Measurements from ENCODE around the gene MYBPC2. TPM values are rescaled to one million over a fixed set of nuclear protein-coding genes. Genes with fewer than 3 reads are reported as not detected.

The MYBPC2 gene
- total RNA-seq, 1 donor, result not detected

DNA sequence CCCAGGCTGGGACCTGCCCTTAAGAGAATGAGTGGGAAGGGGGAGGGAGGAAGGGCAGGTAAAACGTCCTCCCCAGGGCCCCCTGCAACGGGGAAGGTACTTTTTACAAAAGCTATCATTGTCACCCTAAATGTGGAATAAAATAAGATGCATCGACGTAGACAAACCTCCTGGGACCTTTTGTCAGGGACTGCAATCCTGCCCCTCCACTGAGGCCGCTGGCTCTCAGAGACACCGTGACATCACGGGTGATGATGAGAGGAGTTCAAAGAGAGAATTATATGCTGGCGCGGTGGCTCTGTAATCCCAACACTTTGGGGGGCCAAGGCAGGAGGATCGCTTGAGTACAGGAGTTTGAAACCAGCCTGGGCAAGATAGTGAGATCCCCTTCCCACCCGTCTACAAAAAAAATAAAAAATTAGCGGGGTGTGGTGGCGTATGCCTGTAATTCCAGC, 1.8 kb upstream of the MYBPC2 start:
- peak overlapping the region; percentile 69 for H3K4me3 ChIP-seq (ENCODE audit: low read depth, low read length)
- no peak for DNase-seq (ENCODE audit: low read depth)
- TF ChIP-seq, protein P1, sequence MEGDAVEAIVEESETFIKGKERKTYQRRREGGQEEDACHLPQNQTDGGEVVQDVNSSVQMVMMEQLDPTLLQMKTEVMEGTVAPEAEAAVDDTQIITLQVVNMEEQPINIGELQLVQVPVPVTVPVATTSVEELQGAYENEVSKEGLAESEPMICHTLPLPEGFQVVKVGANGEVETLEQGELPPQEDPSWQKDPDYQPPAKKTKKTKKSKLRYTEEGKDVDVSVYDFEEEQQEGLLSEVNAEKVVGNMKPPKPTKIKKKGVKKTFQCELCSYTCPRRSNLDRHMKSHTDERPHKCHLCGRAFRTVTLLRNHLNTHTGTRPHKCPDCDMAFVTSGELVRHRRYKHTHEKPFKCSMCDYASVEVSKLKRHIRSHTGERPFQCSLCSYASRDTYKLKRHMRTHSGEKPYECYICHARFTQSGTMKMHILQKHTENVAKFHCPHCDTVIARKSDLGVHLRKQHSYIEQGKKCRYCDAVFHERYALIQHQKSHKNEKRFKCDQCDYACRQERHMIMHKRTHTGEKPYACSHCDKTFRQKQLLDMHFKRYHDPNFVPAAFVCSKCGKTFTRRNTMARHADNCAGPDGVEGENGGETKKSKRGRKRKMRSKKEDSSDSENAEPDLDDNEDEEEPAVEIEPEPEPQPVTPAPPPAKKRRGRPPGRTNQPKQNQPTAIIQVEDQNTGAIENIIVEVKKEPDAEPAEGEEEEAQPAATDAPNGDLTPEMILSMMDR (IDR thresholded peaks at IDR 0.05; ENCODE audit: insufficient read depth, low read length), result no peak

DNA sequence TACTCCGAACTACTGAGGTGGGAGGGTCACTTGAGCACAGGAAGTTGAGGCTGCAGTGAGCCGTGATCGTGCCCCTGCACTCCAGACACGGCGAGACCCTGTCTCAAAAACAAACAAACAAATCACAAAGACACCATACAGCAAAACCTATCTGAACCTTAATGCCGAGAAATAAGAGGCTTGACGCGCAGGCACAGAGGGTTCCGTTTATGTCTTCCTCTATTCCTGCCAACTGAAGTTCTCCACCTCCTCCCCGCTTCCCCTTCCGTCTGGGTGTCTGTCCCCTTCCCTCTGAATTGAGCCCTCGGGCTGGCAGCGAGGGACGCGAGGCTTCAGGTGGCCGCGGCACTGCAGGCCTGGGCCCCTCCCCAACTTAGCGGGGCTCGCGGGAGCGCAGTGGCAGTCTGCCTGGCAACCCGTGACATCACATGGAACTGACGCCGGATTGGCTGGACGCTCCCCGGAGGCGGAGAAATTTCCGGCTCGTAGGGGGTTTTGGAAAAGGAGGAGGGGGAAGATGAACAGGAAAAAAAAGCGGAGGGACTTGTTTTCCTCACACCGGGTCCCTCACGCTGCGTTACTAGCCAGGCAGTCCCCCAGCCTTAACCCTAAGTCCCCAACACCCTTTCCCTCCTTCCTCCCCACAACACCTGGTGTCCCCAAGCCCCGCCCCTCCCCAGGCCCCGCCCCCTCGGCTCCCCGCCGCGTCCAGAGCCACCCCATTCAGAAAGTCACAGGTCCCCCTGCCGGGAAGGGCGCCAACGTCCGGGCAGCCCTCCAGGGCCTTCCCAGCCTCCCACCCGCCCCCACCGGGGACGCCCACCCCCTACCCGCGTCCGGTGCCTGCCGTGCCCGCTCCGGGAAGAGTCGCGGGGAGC, 1.1 kb upstream of the MYBPC2 start:
- TF ChIP-seq, protein P1 (IDR thresholded peaks at IDR 0.05; ENCODE audit: insufficient read depth, low read length), result no peak
- peak overlapping the region; percentile 69 for H3K4me3 ChIP-seq (ENCODE audit: low read depth, low read length)
- DNase-seq (ENCODE audit: low read depth), result peak; percentile 67

DNA sequence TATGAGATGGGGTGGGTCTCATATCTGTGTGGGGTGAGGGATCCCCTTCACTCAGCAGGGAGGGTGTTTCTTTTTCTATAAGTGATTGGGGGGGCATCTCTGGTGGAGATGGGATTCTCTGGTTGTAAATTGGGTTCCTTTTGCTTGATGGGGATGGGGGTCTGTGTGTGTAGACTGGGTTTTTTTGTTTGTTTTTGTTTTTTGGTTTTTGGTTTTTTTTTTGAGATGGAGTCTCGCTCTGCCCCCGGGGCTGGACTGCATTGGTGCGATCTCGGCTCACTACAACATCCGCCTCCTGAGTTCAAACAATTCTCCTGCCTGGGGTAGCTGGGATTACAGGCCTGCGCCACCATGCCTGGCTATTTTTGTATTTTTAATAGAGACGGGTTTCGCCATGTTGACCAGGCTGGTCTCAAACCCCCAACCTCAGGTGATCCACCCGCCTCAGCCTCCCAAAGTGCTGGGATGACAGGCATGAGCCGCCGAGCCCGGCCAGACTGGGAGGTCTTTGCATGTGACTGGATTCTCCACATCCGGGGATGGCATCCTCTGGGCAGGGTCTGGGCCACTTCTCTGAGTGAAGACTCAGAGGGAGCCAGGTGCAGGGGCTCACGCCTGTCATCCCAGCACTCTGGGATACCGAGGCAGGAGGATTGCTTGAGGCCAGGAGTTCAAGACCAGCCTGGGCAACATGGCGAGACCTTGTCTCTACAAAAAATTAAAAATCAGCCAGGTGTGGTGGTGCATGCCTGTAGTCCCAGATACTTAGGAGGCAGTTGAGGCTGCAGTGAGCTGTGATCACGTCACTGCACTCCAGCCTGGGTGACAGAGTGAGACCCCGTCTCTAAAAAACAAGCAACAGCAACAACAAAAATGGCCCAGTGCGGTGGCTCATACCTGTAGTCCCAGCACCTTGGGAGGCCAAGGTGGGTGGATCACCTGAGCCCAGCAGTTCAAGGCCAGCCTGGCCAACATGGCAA, 799 bp downstream of the MYBPC2 start:
- no peak overlapping the region for H3K4me3 ChIP-seq (ENCODE audit: low read depth, low read length)
- no peak for DNase-seq (ENCODE audit: low read depth)
- TF ChIP-seq, protein P1 (IDR thresholded peaks at IDR 0.05; ENCODE audit: insufficient read depth, low read length), result no peak

DNA sequence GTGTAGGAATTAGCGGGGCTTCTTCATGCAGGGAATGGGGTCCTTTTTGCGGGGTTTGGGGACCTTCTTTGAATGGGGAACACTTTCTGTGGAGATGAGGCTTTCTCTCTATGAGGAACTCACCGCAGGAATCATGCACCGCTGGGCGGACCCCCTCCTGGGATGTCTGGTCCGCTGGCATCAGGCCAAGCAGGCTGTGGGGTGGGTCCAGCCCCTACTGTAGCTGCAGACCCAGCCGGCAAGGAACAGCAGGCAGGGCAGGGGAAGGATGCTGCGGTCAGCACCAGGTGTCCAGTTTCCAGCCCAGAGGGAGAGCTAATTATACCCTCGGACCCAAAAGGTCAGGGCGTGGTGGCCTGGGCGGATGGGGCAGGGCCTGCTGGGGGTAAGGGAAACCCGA, 1.8 kb downstream of the MYBPC2 start:
- TF ChIP-seq, protein P1 (IDR thresholded peaks at IDR 0.05; ENCODE audit: insufficient read depth, low read length), result no peak
- H3K4me3 ChIP-seq (ENCODE audit: low read depth, low read length), result no peak overlapping the region
- DNase-seq (ENCODE audit: low read depth), result no peak

DNA sequence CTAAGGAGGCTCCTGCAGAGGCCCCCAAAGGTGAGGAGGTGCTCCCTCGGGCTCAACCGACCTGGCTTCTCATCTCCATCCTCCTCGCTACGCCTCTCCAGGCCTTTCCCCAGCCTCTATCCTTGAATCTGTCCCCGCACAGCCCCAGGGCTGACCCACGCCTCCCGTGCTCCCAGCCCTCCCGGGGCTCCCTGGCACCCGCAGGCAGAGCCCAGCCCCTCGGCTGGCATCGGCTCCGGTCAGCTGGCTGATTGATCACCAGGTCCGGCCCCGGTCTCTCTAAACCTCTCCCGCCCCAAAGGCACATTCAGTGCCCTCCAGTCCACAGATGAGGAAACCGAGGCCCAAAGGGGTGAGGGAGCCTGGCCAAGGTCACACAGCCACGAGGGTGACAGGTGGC, 2.5 kb downstream of the MYBPC2 start:
- TF ChIP-seq, protein P1 (IDR thresholded peaks at IDR 0.05; ENCODE audit: insufficient read depth, low read length), result no peak
- no peak for DNase-seq (ENCODE audit: low read depth)
- no peak overlapping the region for H3K4me3 ChIP-seq (ENCODE audit: low read depth, low read length)

DNA sequence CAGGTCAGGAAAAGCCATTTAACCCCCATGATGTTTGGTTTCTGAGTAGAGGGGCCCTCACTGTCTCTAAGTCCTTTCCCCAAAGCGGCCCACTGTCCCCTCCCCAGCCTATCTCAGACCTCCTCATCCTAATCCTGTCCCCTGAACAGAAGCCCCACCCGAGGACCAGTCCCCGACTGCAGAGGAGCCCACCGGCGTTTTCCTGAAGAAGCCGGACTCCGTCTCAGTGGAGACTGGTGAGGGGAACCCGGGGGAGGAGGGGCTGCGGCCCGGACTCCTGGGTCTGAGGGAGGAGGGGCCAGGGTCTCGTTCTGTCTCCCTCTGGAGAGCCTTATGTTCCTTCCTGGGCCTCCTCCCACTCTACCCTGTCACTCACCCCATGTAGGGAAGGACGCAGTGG, 2.9 kb downstream of the MYBPC2 start:
- TF ChIP-seq, protein P1 (IDR thresholded peaks at IDR 0.05; ENCODE audit: insufficient read depth, low read length), result no peak
- no peak overlapping the region for H3K4me3 ChIP-seq (ENCODE audit: low read depth, low read length)
- DNase-seq (ENCODE audit: low read depth), result no peak
